Measurements from ENCODE around the gene SLC6A3. TPM values are rescaled to one million over a fixed set of nuclear protein-coding genes. Genes with fewer than 3 reads are reported as not detected.

The SLC6A3 gene
- total and polyA plus RNA-seq, 2 experiments from 2014 or later, result not detected

- no peak overlapping the region for H3K4me2 ChIP-seq (ENCODE audit: unreplicated experiment)
- no peak overlapping the region for H3K9ac ChIP-seq
- H3K36me3 ChIP-seq (ENCODE audit: low read depth), result no peaks in the 10 kb centered on the region
- no peak for TF ChIP-seq EZH2 (IDR thresholded peaks at IDR 0.05; ENCODE audit: insufficient read depth, poor library complexity, severe bottlenecking)
- no peak for TF ChIP-seq EZH2phosphoT487 (IDR thresholded peaks at IDR 0.05; ENCODE audit: insufficient read depth, low read depth)
- no peaks in the 10 kb centered on the region for H3K9me2 ChIP-seq (ENCODE audit: insufficient read depth)
- DNase-seq, result no peak
- H2AFZ ChIP-seq, result no peak overlapping the region
- no peaks in the 10 kb centered on the region for H3K79me2 ChIP-seq (ENCODE audit: insufficient read depth)
- in situ Hi-C loops (cut with MboI), result no loop called here
- 0 out of 2 replicates have a peak, but pooled peaks cover 4% of the 10 kb centered on the region for H3F3A ChIP-seq (ENCODE audit: insufficient read depth)
- H3K4me3 ChIP-seq, result no peak overlapping the region
- no peaks in the 10 kb centered on the region for H3K9me3 ChIP-seq (ENCODE audit: low read depth)
- WGBS, 2 experiments (ENCODE audit: low coverage in 1 of 2, low lambda C conversion rate in 2 of 2, missing lambda C conversion rate in 2 of 2), result 23% methylated on average over 4 of the region's 4 CpGs
- no peaks in the 10 kb centered on the region for H4K20me1 ChIP-seq (ENCODE audit: insufficient read depth)
- no peaks in the 10 kb centered on the region for H3K4me1 ChIP-seq (ENCODE audit: insufficient read depth)
- peaks cover 41% of the 10 kb centered on the region for H3K27me3 ChIP-seq (replicated peaks; ENCODE audit: insufficient read depth)
- H3K27ac ChIP-seq, result no peak overlapping the region
These were observed 90.7 kb downstream of the SLC6A3 start for GRCh38 chr5:1354576-1354975.

GRCh38 chr5:1352231-1353219, 92.7 kb downstream of the SLC6A3 start:
- Histone ChIP-seq H3K9me3 (ENCODE audit: low read depth) (no peaks in the 10 kb centered on the region), H3K79me2 (ENCODE audit: insufficient read depth) (no peaks in the 10 kb centered on the region), H3K4me2 (ENCODE audit: unreplicated experiment) (no peak overlapping the region), H3K27me3 (replicated peaks; ENCODE audit: insufficient read depth) (peaks cover 35% of the 10 kb centered on the region), H2AFZ (no peak overlapping the region), H3F3A (ENCODE audit: insufficient read depth) (0 out of 2 replicates have a peak, but pooled peaks cover 4% of the 10 kb centered on the region), H3K4me1 (ENCODE audit: insufficient read depth) (no peaks in the 10 kb centered on the region), H3K27ac (no peak overlapping the region), H3K36me3 (ENCODE audit: low read depth) (no peaks in the 10 kb centered on the region), H3K4me3 (no peak overlapping the region), H4K20me1 (ENCODE audit: insufficient read depth) (no peaks in the 10 kb centered on the region), H3K9ac (no peak overlapping the region), H3K9me2 (ENCODE audit: insufficient read depth) (no peaks in the 10 kb centered on the region)
- WGBS, 2 experiments (ENCODE audit: low coverage in 1 of 2, low lambda C conversion rate in 2 of 2, missing lambda C conversion rate in 2 of 2), result 39 to 45% methylated on average over 10 of the region's 10 CpGs
- in situ Hi-C loops (cut with MboI), result no loop called here
- DNase-seq, result no peak
- no peak for TF ChIP-seq EZH2phosphoT487 (IDR thresholded peaks at IDR 0.05; ENCODE audit: insufficient read depth, low read depth)
- TF ChIP-seq EZH2 (IDR thresholded peaks at IDR 0.05; ENCODE audit: insufficient read depth, poor library complexity, severe bottlenecking), result no peak

GRCh38 chr5:1351156-1351555, 94.1 kb downstream of the SLC6A3 start:
- Histone ChIP-seq H3K79me2 (ENCODE audit: insufficient read depth) (peaks cover 1% of the 10 kb centered on the region; the same call in 1 of the 2 replicates), H3K9me3 (ENCODE audit: low read depth) (no peaks in the 10 kb centered on the region), H3K9ac (no peak overlapping the region), H3K27ac (no peak overlapping the region), H3K4me2 (ENCODE audit: unreplicated experiment) (no peak overlapping the region), H4K20me1 (ENCODE audit: insufficient read depth) (no peaks in the 10 kb centered on the region), H3F3A (ENCODE audit: insufficient read depth) (0 out of 2 replicates have a peak, but pooled peaks cover 4% of the 10 kb centered on the region), H3K4me1 (ENCODE audit: insufficient read depth) (0 out of 2 replicates have a peak, but pooled peaks cover 2% of the 10 kb centered on the region), H3K36me3 (ENCODE audit: low read depth) (no peaks in the 10 kb centered on the region), H3K4me3 (no peak overlapping the region), H3K9me2 (ENCODE audit: insufficient read depth) (no peaks in the 10 kb centered on the region), H3K27me3 (replicated peaks; ENCODE audit: insufficient read depth) (peaks cover 21% of the 10 kb centered on the region), H2AFZ (no peak overlapping the region)
- no peak for DNase-seq
- WGBS, 2 experiments (ENCODE audit: low coverage in 1 of 2, low lambda C conversion rate in 2 of 2, missing lambda C conversion rate in 2 of 2), result 76 to 82% methylated on average over 4 of the region's 4 CpGs
- TF ChIP-seq EZH2 (IDR thresholded peaks at IDR 0.05; ENCODE audit: insufficient read depth, poor library complexity, severe bottlenecking) (no peak), EZH2phosphoT487 (IDR thresholded peaks at IDR 0.05; ENCODE audit: insufficient read depth, low read depth) (no peak)
- in situ Hi-C loops (cut with MboI), result no loop called here

- peaks cover 5% of the 10 kb centered on the region; the same call in 1 of the 2 replicates for H3K27me3 ChIP-seq (replicated peaks; ENCODE audit: insufficient read depth)
- H3K9me3 ChIP-seq (ENCODE audit: low read depth), result no peaks in the 10 kb centered on the region
- H3K36me3 ChIP-seq (ENCODE audit: low read depth), result no peaks in the 10 kb centered on the region
- TF ChIP-seq EZH2phosphoT487 (IDR thresholded peaks at IDR 0.05; ENCODE audit: insufficient read depth, low read depth) (no peak), EZH2 (IDR thresholded peaks at IDR 0.05; ENCODE audit: insufficient read depth, poor library complexity, severe bottlenecking) (no peak)
- H3F3A ChIP-seq (ENCODE audit: insufficient read depth), result 0 out of 2 replicates have a peak, but pooled peaks cover 1% of the 10 kb centered on the region
- DNase-seq, result no peak
- H3K27ac ChIP-seq, result no peak overlapping the region
- no peaks in the 10 kb centered on the region for H4K20me1 ChIP-seq (ENCODE audit: insufficient read depth)
- H3K9me2 ChIP-seq (ENCODE audit: insufficient read depth), result no peaks in the 10 kb centered on the region
- in situ Hi-C loops (cut with MboI), result no loop called here
- H3K4me1 ChIP-seq (ENCODE audit: insufficient read depth), result 0 out of 2 replicates have a peak, but pooled peaks cover 6% of the 10 kb centered on the region
- H3K4me3 ChIP-seq, result no peak overlapping the region
- H3K4me2 ChIP-seq (ENCODE audit: unreplicated experiment), result no peak overlapping the region
- WGBS, 2 experiments (ENCODE audit: low coverage in 1 of 2, low lambda C conversion rate in 2 of 2, missing lambda C conversion rate in 2 of 2), result 39 to 50% methylated on average over 12 of the region's 12 CpGs
- H3K9ac ChIP-seq, result no peak overlapping the region
- H3K79me2 ChIP-seq (ENCODE audit: insufficient read depth), result peaks cover 16% of the 10 kb centered on the region
- H2AFZ ChIP-seq, result no peak overlapping the region
These were observed 96.0 kb downstream of the SLC6A3 start for GRCh38 chr5:1349246-1349645.

All from GM23248 (cell line).